ENCODE measurements around the gene KRT17. TPM values are rescaled to one million over a fixed set of nuclear protein-coding genes. Genes with fewer than 3 reads are reported as not detected.

KRT17 gene
- polyA plus RNA-seq (ENCODE audit: insufficient read length in 4 of 4) = 1 to 10 TPM; 1.2 to 3.1 (median 1.5) TPM

DNA sequence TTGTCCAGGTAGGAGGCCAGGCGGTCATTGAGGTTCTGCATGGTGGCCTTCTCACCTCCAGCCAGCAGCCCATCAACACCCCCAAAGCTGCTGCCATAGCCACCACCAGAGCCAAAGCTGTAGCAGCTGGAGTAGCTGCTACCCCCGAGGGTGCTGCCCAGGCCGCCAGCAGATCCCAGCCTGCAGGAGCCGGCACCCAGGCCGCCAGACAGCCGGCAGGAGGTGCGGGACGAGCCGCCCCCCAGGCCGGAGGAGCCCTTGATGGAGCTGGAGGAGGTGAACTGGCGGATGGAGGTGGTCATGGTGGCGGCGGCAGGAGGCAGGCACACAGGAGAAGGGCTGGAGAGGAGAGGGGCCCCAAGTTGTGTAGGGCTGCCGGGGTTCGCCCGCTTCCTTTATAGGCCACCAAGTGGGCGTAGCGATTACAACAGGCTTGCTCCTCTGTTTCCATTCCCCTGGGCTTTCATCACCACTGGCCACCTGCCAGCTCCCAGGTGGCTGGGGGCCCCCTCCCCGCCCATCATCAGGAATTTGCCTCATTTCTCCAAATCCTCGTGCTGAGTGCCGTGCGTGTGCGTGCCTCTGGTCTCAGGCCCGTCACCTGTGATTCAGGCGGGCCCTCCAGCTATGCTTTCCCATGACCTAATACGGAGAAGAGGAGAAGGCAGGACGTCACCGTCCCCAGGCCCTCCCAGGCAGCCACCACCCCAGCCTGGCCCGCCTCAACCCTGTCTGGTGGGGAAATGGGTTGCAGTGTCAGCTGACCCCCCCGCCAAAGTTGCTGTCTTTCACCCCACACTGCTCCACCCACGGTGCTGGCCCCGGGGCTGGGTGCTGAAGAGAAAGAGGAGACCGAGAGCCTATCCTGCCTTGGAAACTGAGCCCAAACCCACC, at the start of gene KRT17:
TSS of gene KRT17 (minus strand) at position 368 of the 894 bp plus-strand sequence. CDS start at position 302, 66 bp downstream.
- no peak for DNase-seq (ENCODE audit: low read depth in 4 of 4, low spot score in 3 of 4)

- no peak for DNase-seq (ENCODE audit: low read depth in 4 of 4, low spot score in 3 of 4)
Measured at GRCh38 chr17:41672153-41672552, 47.8 kb upstream of the KRT17 start.

- DNase-seq (ENCODE audit: low read depth in 4 of 4, low spot score in 3 of 4) = no peak
Measured at GRCh38 chr17:41667280-41668041, 43.1 kb upstream of the KRT17 start.

DNA sequence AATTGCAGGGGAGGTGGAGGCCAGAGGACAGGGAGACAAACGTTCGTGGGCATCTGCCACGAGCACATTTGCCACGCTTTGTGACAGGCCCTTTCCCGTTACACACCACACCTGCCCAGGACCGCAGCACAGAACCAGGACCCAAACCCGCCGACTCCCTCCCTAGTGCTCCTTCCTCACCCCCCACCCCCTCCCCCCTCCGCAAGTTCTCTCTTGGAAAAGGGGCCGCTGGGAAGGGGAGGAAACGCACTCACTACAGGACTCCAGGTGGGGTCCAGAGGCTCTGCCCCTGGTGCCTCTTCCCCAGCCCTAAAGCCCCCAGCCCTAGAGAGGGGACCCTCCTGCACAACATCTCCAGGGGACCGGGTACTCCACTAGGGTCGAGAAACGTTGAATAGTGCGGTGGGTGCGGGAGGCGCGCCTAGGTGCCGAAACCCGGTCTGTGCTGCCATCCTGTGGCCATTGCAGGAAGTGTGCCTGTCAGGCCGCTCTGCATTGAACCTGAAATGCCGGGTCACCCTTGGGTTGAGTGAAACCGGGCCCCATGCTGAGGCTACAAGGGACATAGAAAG, 42.4 kb upstream of the KRT17 start:
- no peak for DNase-seq (ENCODE audit: low read depth in 4 of 4, low spot score in 3 of 4)

- DNase-seq (ENCODE audit: low read depth in 4 of 4, low spot score in 3 of 4) = no peak
Measured at GRCh38 chr17:41666237-41666641, 41.9 kb upstream of the KRT17 start.

DNA sequence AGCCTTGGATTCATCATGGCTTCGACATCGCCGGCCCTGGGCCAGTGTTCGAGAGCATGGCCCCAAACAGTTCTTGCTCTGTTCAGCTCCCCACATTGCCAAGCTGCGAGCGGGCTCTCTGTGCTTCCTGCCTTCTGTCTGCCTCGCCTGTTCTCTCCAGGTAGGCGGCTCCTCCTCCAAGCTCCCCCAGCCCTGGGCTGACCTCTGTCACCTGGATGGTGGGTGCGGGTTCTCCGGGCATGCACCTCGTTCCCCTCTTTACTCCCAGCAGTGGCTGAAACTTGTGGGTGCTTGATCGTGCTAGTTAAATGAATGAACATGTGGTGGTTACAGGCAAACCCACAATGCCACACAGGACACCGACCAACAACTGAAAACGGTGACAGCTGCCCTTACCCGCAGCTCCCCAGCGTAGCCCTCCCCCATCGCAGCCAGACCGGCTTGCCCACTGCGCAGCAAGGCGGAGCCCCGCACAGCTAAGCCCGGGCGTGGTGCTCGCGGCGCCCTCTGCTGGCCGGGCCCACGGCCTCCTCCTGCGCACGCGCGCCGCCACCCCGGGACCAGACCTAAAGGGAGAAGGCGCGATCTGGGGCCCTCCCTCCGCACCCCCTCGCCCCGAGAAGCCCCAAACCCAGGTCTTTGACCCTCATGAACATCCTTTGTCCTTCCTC, 41.3 kb upstream of the KRT17 start:
- no peak for DNase-seq (ENCODE audit: low read depth in 4 of 4, low spot score in 3 of 4)

GRCh38 chr17:41664587-41665565, 40.5 kb upstream of the KRT17 start:
- DNase-seq (ENCODE audit: low read depth in 4 of 4, low spot score in 3 of 4) = no peak

DNA sequence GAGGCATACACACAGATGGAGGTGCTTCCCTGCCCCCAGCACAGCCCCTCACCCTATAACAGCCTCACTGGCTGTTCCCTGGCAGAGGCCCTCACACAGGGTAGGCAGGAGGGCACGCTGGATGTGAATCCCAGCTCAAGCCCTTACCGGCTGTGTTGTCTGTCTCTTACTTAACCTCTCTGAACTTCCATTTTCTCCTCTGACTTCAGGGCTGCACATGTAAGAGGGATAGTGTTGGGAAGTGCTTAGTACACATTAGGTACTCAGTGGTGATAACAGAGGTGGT, 39.7 kb upstream of the KRT17 start:
- no peak for DNase-seq (ENCODE audit: low read depth in 4 of 4, low spot score in 3 of 4)

DNA sequence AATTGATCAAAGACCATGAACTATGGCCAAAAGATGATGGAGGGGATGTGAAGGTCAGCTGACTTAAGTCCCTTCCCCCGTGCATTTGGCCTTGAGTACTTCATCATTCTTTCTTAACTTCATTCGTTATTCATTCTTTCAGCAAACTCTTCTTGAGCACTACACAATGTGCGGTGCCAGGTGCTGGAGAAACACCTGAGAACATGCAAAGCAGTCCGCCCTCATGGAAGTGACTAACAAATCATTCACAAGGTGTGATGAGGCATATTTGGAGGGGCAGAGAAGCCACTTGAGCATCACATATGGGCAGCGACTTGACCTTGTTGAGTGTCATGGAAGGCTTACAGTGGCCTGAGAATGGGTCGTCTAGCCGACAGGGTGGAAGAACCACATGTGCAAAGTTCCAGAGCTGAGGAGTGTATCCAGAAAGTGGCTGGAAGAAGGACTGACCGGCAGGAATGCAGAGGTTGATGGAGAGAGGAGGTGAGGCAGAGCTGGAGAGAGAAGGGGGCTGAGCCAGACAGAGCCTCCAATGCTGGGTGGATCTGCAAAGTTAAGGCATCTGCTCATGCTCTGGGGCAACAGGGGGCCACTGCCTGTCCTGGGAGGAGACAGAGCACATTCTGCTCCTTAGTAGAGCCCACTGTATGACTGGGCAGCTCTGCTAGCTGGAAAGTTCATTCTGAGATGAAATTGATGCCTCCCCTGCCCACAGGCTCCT, 39.2 kb upstream of the KRT17 start:
- DNase-seq (ENCODE audit: low read depth in 4 of 4, low spot score in 3 of 4) = no peak

GRCh38 chr17:41660221-41660711, 35.9 kb upstream of the KRT17 start:
- no peak for DNase-seq (ENCODE audit: low read depth in 4 of 4, low spot score in 3 of 4)

DNA sequence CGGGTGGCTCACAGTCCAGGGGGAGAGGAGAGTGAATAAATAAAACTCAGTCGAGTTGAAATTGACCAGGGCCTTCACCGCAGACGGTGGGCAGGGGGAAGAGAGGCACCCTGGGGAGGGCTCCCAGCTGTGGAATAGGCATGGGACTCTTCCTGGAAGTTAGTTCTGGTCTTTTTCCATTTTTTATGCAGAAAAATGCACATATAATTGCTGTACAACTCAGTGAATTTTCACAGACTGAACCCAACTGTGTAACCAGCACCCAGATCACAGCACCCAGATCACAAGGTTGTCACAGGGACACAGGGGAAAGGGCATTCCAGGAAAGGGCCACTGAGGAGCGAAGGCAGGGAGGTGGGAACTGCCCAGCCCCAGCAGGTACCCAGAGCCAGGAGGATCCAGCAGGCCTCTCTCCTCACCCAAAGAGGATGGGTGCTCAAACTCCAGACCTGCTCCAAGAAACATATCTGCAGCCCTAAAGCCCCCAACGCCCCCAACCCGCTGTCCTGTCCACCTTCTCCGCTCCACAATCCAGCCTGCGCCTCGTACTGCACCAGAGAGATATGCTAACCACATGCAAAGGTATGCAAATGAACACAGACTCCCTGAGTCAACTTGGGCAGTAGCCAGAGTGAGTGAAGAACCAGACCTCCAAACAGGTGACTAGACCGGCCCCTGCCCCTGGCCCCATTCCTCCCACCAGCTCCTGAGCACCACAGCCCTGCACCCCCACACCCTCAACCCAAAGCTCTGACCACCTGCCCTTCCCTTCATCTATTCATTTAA, 35.2 kb upstream of the KRT17 start:
- no peak for DNase-seq (ENCODE audit: low read depth in 4 of 4, low spot score in 3 of 4)

DNA sequence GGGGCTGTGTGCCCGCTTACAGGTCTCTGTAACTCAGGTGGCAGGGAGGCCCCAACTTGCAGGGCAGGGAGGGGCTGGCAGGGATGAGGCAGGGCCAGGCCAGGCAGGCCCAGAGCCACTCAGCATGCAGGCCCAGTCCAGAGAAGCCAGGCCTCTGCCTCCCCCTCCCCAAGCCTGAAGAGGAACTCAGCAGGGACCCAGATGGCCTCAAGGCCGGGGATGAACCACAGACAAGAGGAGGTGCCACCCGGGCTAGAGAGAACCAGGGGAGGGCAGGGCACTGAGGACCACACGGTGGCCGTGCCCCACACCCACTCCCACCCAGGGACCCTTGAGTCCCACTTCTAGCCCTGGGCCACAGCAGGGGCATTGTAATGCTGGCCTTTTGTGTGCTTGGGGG, 34.5 kb upstream of the KRT17 start:
- no peak for DNase-seq (ENCODE audit: low read depth in 4 of 4, low spot score in 3 of 4)

DNA sequence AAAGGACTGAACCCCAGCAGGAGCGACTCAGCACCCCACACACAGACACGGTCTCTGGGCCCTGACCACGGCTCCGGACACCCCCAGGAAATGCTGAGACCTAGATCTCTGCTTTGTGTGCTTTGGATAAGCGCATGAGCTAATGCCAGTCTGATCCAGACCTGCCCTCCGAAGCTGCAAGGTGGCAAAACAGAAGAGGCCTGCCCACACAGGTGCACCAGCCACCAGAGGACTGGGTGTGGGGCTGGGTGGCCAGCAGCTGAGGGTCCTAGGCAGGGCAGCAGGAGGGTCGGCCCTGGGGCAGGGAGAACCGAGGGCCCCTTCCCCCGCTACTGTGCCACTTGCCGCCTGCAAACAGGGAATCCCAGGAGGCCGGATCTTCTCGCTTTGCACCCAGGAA, 33.6 kb upstream of the KRT17 start:
- DNase-seq (ENCODE audit: low read depth in 4 of 4, low spot score in 3 of 4) = no peak

GRCh38 chr17:41657176-41657754, 32.9 kb upstream of the KRT17 start:
- no peak for DNase-seq (ENCODE audit: low read depth in 4 of 4, low spot score in 3 of 4)

DNA sequence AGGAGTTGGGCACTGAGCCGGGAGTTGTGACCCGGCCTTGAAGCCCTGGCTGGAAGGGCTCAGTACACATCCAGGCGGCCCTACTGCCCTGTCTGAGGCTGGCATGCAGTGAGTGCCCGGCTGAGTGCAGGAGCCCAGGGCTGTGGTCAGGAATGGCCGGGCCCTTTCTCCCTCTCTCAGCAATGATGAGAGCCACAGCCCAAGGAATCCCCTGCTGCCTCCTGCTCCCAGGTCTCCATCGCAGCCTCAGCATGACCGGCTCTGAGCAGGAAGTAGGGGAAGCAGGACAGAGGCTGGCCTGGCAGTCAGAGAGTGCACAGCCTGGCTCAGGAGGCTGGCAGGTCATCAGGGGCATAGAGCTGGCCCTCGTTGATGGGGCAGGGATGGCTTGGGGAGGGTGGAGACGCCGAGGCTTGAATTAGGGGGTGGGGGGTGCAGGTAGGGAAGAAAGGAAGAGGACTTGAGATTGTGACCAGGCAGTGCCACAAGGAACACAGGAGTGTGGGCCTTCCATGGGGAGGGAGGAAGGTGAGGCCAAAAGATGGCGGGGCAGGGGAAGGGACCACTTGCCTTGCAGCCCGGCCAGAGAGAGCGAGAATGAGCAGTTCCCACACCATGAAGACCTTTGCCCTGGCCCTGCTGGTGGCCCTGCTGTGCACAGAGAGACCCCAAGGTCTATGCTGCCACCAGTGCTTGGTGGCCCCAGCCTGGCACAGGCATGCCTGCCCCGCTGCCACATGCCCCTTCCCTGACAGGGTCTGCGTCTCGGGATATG, 32.1 kb upstream of the KRT17 start:
- no peak for DNase-seq (ENCODE audit: low read depth in 4 of 4, low spot score in 3 of 4)

GRCh38 chr17:41655611-41656111, 31.3 kb upstream of the KRT17 start:
- DNase-seq (ENCODE audit: low read depth in 4 of 4, low spot score in 3 of 4) = no peak

Measured in left renal pelvis (tissue), 4 donors.